GM08714 (cell line): ENCODE data around the gene CDA.

Experiments used
- H3K4me3 ChIP-seq: fragments of 200-500 bp; sonication (Bioruptor generic); 2 replicates; pipeline ENCODE4 v1.5.1; 2014; ENCODE audit warnings: mild to moderate bottlenecking, low read length, inconsistent platforms
- ZNF274 ChIP-seq: IDR thresholded peaks from 2 replicates; pipeline ENCODE4 v1.6.1; 2012; ENCODE audit warnings: mild to moderate bottlenecking, low read depth, low read length

CDA gene

GRCh38 chr1:20588634-20589225, at the start of gene CDA:
TSS of gene CDA (plus strand) at chr1:20589097. CDS start at chr1:20589130, 33 bp downstream.
- no peak within 1 kb of the TSS for H3K4me3 ChIP-seq
- TF ChIP-seq ZNF274 = no peak

- H3K4me3 ChIP-seq = no peak overlapping the region
- no peak for TF ChIP-seq ZNF274
Measured at GRCh38 chr1:20540281-20540680, 48.6 kb upstream of the CDA start.

DNA sequence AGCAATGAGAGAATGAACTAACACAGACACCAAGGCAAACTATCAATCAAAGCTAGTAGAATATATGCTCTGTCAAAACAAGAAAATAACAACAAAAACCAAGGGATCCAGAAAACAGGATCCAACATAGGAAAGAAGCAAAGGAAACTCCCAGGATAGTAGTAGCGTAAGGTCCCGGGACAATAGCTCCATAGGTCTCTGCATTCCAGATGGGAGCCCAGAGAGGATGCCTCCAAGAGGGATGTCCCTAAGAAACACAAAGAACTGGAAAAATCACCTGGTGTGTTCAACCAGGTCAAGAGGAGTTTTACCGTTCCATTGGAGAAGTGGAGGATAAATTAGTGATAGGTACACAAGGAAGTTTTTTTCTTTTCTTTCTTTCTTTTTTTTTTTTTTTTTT, 42.3 kb upstream of the CDA start:
- TF ChIP-seq ZNF274 = no peak
- no peak overlapping the region for H3K4me3 ChIP-seq

- H3K4me3 ChIP-seq = no peak overlapping the region
- TF ChIP-seq ZNF274 = no peak
Measured at GRCh38 chr1:20551161-20551560, 37.7 kb upstream of the CDA start.

DNA sequence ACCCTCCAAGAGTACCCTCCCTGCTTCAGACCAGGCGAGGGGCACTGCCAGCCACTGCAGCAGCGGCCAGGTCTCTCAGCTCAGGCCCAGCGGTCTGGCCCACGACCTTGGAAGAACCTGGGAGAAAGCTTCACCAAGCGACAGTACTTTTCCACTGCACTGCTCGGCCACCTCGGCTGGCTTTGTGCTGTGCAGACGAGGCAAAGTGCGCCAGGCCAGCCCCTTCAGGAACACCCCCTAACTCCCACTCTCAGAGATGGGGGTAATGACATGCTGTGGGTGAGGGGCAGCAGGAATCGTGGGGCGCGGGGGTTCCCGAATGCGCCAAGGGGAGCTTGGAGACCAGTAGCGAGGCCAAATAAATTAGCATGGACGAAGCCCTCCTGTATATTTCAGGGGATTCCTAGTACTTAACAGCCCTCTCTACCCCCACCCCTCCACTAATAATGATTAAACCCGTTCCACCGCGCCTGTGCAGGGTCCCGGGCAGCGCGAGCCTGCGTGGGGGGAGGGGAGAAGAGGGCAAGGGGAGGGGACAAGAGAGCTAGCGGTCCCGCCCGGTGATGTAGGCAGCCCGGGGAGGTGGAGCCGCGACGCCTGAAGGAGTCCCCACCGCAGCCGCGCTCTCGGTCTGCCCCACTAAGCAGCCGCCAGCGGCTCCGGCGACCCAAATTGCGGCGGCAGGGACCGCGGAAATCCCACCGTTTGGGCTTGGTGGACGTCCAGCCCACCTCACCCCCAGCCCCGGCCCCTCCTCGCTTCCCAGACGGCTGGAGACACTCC, 36.8 kb upstream of the CDA start, which contains the start of gene FAM43B:
Gene FAM43B (plus strand): TSS at position 629 of the 783 bp plus-strand sequence. CDS start 401 bp downstream, outside the sequence.
- no peak for TF ChIP-seq ZNF274
- no peak within 1 kb of the TSS for H3K4me3 ChIP-seq

- TF ChIP-seq ZNF274 = no peak
- H3K4me3 ChIP-seq = no peak overlapping the region
Measured at GRCh38 chr1:20552728-20553445, 36.0 kb upstream of the CDA start.

- no peak overlapping the region for H3K4me3 ChIP-seq
- no peak for TF ChIP-seq ZNF274
Measured at GRCh38 chr1:20555025-20555757, 33.7 kb upstream of the CDA start.

- TF ChIP-seq ZNF274 = no peak
Measured at GRCh38 chr1:20555758-20556120, 33.2 kb upstream of the CDA start.

DNA sequence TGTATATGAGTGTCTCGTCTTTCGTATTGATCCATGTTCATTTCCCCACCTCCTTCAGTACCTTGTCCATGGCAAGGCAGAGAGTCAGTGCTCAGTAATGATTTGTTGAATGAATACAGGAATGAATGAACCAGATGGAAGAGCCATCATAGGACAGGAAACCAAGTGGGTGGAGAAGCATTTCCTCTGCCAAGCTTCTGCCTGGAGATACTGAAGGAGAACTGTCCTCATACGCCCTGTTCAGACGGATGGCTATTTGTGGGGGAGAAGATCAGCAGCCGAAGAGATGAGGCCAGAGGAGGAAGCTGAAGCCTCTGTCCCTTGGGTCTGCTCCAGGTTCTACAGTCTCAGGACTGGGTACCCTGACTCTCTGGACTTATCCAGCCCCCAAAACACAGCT, 30.7 kb upstream of the CDA start:
- H3K4me3 ChIP-seq = no peak overlapping the region
- TF ChIP-seq ZNF274 = no peak

More at GRCh38 chr1:20555758-20556120, 33.2 kb upstream of the CDA start:
- H3K4me3 ChIP-seq = no peak overlapping the region

DNA sequence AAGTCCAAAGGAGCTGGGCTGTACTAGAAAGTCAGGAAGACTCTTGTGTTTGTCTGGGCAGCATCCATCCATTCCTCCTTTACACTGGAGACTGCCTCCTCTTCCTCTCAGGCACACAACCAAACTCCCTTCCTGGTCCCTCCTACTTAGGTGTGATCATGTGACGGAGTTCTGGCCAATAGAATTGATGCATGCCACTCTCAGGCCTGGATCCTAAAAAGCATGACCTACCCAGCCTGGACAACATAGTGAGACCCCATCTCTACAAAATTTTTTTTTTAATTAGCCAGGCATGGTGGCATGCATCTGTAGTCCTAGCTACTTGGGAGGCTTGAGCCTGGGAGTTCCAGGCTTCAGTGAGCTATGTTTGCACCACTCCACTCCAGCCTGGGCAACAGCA, 27.9 kb upstream of the CDA start:
- TF ChIP-seq ZNF274 = no peak
- H3K4me3 ChIP-seq = no peak overlapping the region

DNA sequence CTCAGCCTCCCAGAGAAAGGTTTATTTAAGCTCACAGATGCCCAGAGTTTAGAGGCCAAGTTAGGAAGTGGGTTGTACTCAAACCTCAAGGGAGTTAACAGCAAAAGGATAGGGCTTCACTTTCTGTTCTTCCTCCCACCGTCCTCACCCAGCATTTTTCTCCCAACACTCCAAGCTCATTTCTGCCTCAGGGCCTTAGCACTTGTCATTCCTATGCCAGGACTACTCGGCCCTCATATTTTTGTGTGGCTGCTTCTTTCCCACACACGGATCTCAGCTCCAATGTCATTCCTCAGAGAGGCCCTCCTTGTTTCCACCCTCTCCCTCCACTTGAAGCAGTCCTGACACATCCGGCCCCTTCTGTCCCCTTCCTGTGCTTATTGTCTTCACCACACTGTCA, 23.7 kb upstream of the CDA start:
- no peak for TF ChIP-seq ZNF274

GRCh38 chr1:20569523-20570098, 19.3 kb upstream of the CDA start:
- no peak overlapping the region for H3K4me3 ChIP-seq
- no peak for TF ChIP-seq ZNF274

More for the DNA sequence above, 23.7 kb upstream of the CDA start:
- no peak overlapping the region for H3K4me3 ChIP-seq

- no peak for TF ChIP-seq ZNF274
- H3K4me3 ChIP-seq = no peak overlapping the region
Measured at GRCh38 chr1:20571427-20571826, 17.5 kb upstream of the CDA start.

DNA sequence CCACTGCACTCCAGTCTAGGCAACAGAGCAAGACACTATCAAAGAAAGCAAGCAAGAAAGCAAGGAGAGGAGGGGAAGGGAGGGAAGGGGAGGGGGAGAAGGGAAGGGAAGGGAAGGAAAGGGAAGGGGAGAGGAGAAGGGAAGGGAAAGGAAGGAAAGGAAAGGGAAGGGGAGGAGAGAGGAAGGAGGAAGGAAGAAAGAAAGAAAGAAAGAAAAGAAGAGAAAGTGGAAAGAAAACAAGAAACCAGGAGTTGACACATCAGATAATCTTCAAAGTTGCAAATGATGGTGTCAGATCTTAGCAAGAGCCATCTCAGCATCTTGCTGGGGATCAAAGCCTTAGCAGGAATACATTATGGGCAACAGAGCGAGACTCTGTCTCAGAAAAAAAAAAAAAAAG, 14.9 kb upstream of the CDA start:
- no peak for TF ChIP-seq ZNF274

More for the DNA sequence above, 14.9 kb upstream of the CDA start:
- no peak overlapping the region for H3K4me3 ChIP-seq
